B cell (primary cell): Measurements from ENCODE around the gene KCNJ6.

Experiments used
- CTCF ChIP-seq: fragments of 200-600 bp; IDR thresholded peaks from one replicate; pipeline ENCODE4 v1.8.0; 2022; ENCODE audit warnings: antibody characterized with exemption, mild to moderate bottlenecking
- EZH2 ChIP-seq: IDR thresholded peaks from 2 replicates; pipeline ENCODE4 v1.6.1; 2012; ENCODE audit warnings: borderline replicate concordance, low read depth, mild to moderate bottlenecking, moderate library complexity, low read length; ENCODE audit not compliant: insufficient read depth, poor library complexity, severe bottlenecking

DNA sequence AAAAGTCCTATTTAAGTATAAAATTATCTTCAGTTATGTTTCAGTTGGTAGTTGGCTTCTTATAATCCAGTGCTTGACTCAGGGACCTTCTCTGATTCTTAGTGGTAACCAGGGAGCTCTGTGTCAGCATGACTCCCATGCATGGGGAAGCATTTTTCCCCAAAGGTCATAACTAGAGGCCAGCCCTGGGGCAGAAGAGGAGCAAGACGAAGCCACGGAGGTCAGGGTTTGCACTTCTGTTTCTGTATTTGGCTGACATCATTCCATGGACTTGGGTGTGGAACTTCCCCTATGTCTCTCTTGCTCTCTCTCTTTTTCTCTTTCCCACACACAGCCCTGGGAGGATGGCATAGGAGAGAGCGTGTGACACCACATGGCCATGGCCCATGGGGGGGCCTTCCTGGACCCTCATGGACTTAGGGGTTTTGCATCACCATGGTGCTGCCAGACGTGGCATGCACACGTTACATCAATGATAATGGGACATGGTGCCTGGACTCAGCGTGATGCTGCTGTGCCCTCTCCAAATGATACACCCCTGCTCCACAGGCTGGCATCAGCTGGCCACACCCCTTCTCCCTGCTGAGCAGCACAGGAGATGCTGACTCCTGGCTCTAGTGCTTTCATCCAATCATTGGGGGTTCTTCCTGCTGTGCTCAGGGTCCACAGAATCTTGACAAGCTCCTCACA lies 260.5 kb downstream of the KCNJ6 start:
- TF ChIP-seq EZH2 (no peak), CTCF (no peak)
